Hematopoietic multipotent progenitor cell treated with erythropoietin and hydrocortisone succinate and interleukin-3 and kit ligand, for 17 days (in vitro differentiated cells): Measurements from ENCODE around the gene SIK3.
"Not testable (repeated sequence)": the region's sequence is repeated elsewhere in the genome, so short reads cannot be mapped to it uniquely, and the experiment has no call there.

ENCODE experiments used
- DNase-seq: peaks from one replicate; pipeline ENCODE4 v3.0.0-alpha.2; 2015; ENCODE audit warnings: low spot score

Gene SIK3

GRCh38 chr11:117045956-117046355, 52.3 kb downstream of the SIK3 start:
- DNase-seq = no peak

GRCh38 chr11:117045196-117045595, 53.0 kb downstream of the SIK3 start:
- no peak for DNase-seq

GRCh38 chr11:117044287-117045035, 53.8 kb downstream of the SIK3 start:
- DNase-seq = no peak

GRCh38 chr11:117042689-117043088, 55.5 kb downstream of the SIK3 start:
- DNase-seq = no peak

- no peak for DNase-seq
Measured at GRCh38 chr11:117039900-117040299, 58.3 kb downstream of the SIK3 start.

GRCh38 chr11:117039270-117039669, 59.0 kb downstream of the SIK3 start:
- no peak for DNase-seq

- no peak for DNase-seq
Measured at GRCh38 chr11:117037975-117038350, 60.3 kb downstream of the SIK3 start.

GRCh38 chr11:117037279-117037974, 60.8 kb downstream of the SIK3 start:
- DNase-seq = no peak

- no peak for DNase-seq
Measured at GRCh38 chr11:117034901-117035300, 63.3 kb downstream of the SIK3 start.

GRCh38 chr11:117026593-117027330, 71.5 kb downstream of the SIK3 start:
- no peak for DNase-seq

GRCh38 chr11:117023707-117024106, 74.5 kb downstream of the SIK3 start:
- not testable (repeated sequence) for DNase-seq

- no peak for DNase-seq
Measured at GRCh38 chr11:117023178-117023577, 75.0 kb downstream of the SIK3 start.

- no peak for DNase-seq
Measured at GRCh38 chr11:117022526-117022925, 75.7 kb downstream of the SIK3 start.

GRCh38 chr11:117020869-117021564, 77.2 kb downstream of the SIK3 start:
- no peak for DNase-seq

- DNase-seq = no peak
Measured at GRCh38 chr11:117020287-117020686, 77.9 kb downstream of the SIK3 start.

GRCh38 chr11:117019871-117020270, 78.4 kb downstream of the SIK3 start:
- peak; percentile 55 for DNase-seq

GRCh38 chr11:117017456-117017855, 80.8 kb downstream of the SIK3 start:
- DNase-seq = no peak

GRCh38 chr11:117016747-117017146, 81.5 kb downstream of the SIK3 start:
- DNase-seq = no peak

- no peak for DNase-seq
Measured at GRCh38 chr11:117016246-117016645, 82.0 kb downstream of the SIK3 start.

- no peak for DNase-seq
Measured at GRCh38 chr11:117011541-117011898, 86.7 kb downstream of the SIK3 start.

- no peak for DNase-seq
Measured at GRCh38 chr11:117010808-117011540, 87.3 kb downstream of the SIK3 start.
